ENCODE measurements around the gene YIF1B.

Gene YIF1B

GRCh38 chr19:38278751-38279150 is 37.0 kb downstream of the YIF1B start:
- Histone ChIP-seq H3K4me2 (no peak overlapping the region), H3K4me3 (no peak overlapping the region), H4K20me1 (peaks cover 100% of the 10 kb centered on the region), H3K4me1 (peaks cover 87% of the 10 kb centered on the region), H3K36me3 (peaks cover 53% of the 10 kb centered on the region), H3K9ac (no peak overlapping the region), H3K9me3 (no peaks in the 10 kb centered on the region), H3K27me3 (no peaks in the 10 kb centered on the region), H3K27ac (no peak overlapping the region)
- TF ChIP-seq Cebpa-rat (IDR thresholded peaks at IDR 0.05), result no peak

DNA sequence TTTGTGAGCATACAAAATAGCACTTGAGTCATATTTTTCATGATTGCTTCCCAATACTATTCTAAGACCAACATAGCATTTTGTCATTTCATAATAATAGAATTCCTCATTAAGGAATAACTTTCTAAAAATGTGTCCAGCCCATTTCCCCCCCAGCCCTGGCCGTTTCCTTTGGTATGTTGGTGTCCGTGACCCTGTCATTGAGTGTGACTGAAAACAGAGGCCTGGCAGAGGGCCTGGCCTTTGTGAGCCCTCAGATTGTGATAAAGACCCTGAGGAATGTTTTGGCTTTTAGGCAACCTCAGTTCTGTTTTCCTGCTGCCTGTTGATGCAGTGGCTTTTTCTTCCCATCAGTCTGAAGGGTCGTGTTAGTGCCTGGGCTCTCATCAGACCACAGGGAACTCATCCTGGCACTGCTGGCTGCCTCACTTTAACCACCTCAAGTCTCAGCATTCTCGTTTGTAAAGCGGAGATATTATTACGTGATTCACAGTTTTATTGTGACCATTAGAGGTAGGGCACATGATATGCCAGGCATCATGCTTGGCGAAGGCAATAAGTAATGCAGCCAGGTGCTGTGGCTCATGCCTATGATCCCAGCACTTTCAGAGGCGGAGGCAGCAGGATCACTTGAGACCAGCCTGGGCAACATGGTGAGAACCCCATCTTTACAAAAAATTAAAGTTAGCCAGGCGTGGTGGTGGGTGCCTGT is 37.6 kb downstream of the YIF1B start:
- Histone ChIP-seq H3K4me1 (peaks cover 80% of the 10 kb centered on the region), H3K27ac (no peak overlapping the region), H3K9ac (no peak overlapping the region; the same call in 1 of the 2 replicates), H4K20me1 (peaks cover 100% of the 10 kb centered on the region), H3K27me3 (no peaks in the 10 kb centered on the region), H3K4me2 (no peak overlapping the region), H3K4me3 (no peak overlapping the region), H3K36me3 (peaks cover 60% of the 10 kb centered on the region), H3K9me3 (no peaks in the 10 kb centered on the region)
- no peak for TF ChIP-seq Cebpa-rat (IDR thresholded peaks at IDR 0.05)

DNA sequence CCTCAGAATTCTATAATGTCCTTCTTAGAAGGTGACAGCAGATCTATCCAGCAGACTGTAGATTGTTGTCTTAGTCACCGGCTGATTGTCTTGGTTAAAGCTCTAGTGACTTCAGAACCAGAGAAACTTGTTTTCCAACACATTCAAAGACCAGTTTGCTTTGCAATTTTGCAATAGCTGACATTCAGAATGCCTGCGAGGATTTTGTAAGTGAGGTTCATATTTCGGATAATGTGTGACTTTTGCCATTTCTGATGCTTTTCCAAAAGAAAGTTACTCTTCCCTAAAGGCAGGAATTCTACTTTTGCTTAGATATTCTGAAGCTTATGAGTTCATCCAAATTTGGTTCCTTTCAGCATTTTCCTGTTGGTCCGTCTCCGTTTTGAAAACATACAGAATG is 38.2 kb downstream of the YIF1B start:
- no peak overlapping the region; the same call in 1 of the 2 replicates for H3K9ac ChIP-seq
- TF ChIP-seq Cebpa-rat (IDR thresholded peaks at IDR 0.05), result no peak
- H3K36me3 ChIP-seq, result peaks cover 57% of the 10 kb centered on the region
- H3K4me3 ChIP-seq, result no peak overlapping the region
- no peaks in the 10 kb centered on the region for H3K27me3 ChIP-seq
- H3K4me2 ChIP-seq, result no peak overlapping the region
- H3K27ac ChIP-seq, result no peak overlapping the region
- H3K4me1 ChIP-seq, result peaks cover 75% of the 10 kb centered on the region
- H4K20me1 ChIP-seq, result peaks cover 100% of the 10 kb centered on the region
- no peaks in the 10 kb centered on the region for H3K9me3 ChIP-seq

GRCh38 chr19:38276942-38277517 is 38.7 kb downstream of the YIF1B start:
- H3K36me3 ChIP-seq, result peaks cover 58% of the 10 kb centered on the region
- H3K4me1 ChIP-seq, result peaks cover 74% of the 10 kb centered on the region
- H3K9me3 ChIP-seq, result no peaks in the 10 kb centered on the region
- no peak for TF ChIP-seq Cebpa-rat (IDR thresholded peaks at IDR 0.05)
- no peak overlapping the region for H3K9ac ChIP-seq
- H3K27ac ChIP-seq, result no peak overlapping the region
- H3K4me2 ChIP-seq, result no peak overlapping the region
- H3K27me3 ChIP-seq, result no peaks in the 10 kb centered on the region
- no peak overlapping the region for H3K4me3 ChIP-seq
- H4K20me1 ChIP-seq, result peaks cover 100% of the 10 kb centered on the region

GRCh38 chr19:38274739-38275138 is 41.0 kb downstream of the YIF1B start:
- no peak overlapping the region for H3K27ac ChIP-seq

GRCh38 chr19:38273499-38273898 is 42.2 kb downstream of the YIF1B start:
- no peak for TF ChIP-seq Cebpa-rat (IDR thresholded peaks at IDR 0.05)
- Histone ChIP-seq H3K9me3 (no peaks in the 10 kb centered on the region), H3K4me3 (no peak overlapping the region), H3K4me2 (no peak overlapping the region), H3K27ac (no peak overlapping the region), H3K4me1 (peaks cover 61% of the 10 kb centered on the region), H3K36me3 (peaks cover 53% of the 10 kb centered on the region), H3K9ac (no peak overlapping the region), H4K20me1 (peaks cover 100% of the 10 kb centered on the region), H3K27me3 (no peaks in the 10 kb centered on the region)

More at GRCh38 chr19:38274739-38275138, 41.0 kb downstream of the YIF1B start:
- peaks cover 55% of the 10 kb centered on the region for H3K36me3 ChIP-seq
- peak overlapping the region; percentile 30 for H3K4me2 ChIP-seq
- no peak overlapping the region for H3K9ac ChIP-seq
- TF ChIP-seq Cebpa-rat (IDR thresholded peaks at IDR 0.05), result no peak
- H3K27me3 ChIP-seq, result no peaks in the 10 kb centered on the region
- H4K20me1 ChIP-seq, result peaks cover 100% of the 10 kb centered on the region
- no peak overlapping the region for H3K4me3 ChIP-seq
- H3K4me1 ChIP-seq, result peaks cover 71% of the 10 kb centered on the region
- H3K9me3 ChIP-seq, result no peaks in the 10 kb centered on the region

GRCh38 chr19:38270587-38271167 is 45.1 kb downstream of the YIF1B start:
- Histone ChIP-seq H4K20me1 (peaks cover 100% of the 10 kb centered on the region), H3K27me3 (no peaks in the 10 kb centered on the region), H3K27ac (no peak overlapping the region), H3K4me2 (no peak overlapping the region), H3K4me3 (no peak overlapping the region), H3K9ac (no peak overlapping the region), H3K4me1 (peaks cover 73% of the 10 kb centered on the region), H3K36me3 (peaks cover 38% of the 10 kb centered on the region), H3K9me3 (no peaks in the 10 kb centered on the region)
- TF ChIP-seq Cebpa-rat (IDR thresholded peaks at IDR 0.05), result no peak

DNA sequence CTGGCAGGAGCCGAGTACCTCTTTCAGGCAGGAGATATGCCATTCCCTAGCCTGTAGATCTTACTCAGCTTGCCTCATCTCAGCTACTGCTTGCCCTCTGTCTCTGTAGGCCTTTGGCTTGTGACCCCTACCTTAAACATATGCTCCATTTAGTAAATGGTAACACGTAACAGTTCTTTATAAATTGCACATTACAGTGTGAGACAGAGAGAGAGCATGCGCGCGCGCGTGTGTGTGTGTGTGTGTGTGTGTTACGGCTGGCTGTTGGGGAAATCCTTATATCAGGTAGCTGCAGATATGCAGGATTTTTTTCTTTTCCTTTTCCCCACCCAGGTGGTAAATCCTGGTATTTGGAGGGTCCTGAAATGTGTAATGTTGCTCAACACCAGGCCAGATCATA is 47.2 kb downstream of the YIF1B start:
- Histone ChIP-seq H3K9ac (0 out of 2 replicates have a peak overlapping the region, but pooled peaks have one; percentile 1), H3K4me1 (peaks cover 66% of the 10 kb centered on the region), H3K9me3 (no peaks in the 10 kb centered on the region), H3K4me2 (peak overlapping the region; percentile 95), H3K36me3 (peaks cover 23% of the 10 kb centered on the region), H3K4me3 (no peak overlapping the region), H3K27ac (peak overlapping the region; percentile 18; the same call in 1 of the 2 replicates), H3K27me3 (no peaks in the 10 kb centered on the region), H4K20me1 (peaks cover 82% of the 10 kb centered on the region)
- no peak for TF ChIP-seq Cebpa-rat (IDR thresholded peaks at IDR 0.05)

DNA sequence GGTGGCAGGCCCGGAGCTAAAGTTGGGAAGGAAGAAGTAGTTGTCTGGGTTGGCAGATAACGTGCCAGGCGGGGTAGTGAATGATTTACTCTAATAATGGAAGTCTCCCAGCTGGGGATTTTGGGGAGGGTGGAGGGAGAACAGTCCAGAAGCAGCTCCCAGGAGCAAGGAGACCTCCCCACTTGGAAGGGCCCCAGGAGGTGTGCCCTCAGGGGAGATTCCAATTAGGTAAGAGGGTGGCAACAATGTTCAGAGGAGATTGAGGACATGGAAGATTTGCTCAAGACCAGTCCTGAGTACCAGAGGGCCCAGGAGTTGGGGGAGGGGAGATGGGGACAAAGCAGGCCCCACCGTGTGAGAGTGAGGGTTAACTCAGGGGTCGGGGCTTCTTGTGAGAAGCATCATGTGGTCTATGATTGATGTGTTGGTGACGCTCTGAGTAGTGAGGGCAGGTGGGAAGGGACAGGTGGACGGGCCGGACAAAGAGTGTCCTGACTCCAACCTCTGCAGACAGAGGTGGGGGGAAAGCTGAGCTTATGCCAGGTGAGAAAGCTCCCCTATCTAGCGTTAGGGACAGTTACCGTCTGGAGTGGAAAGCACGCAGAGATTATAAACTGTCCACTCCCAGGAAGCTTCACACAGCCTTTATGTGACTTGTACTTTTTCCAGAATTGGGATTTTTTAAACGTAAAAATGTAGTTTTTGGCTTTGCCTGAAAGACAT is 47.8 kb downstream of the YIF1B start:
- Histone ChIP-seq H4K20me1 (peaks cover 76% of the 10 kb centered on the region), H3K27ac (peak overlapping the region; percentile 18; the same call in 1 of the 2 replicates), H3K9me3 (no peaks in the 10 kb centered on the region), H3K9ac (0 out of 2 replicates have a peak overlapping the region, but pooled peaks have one; percentile 1), H3K27me3 (no peaks in the 10 kb centered on the region), H3K4me1 (peaks cover 73% of the 10 kb centered on the region), H3K4me3 (no peak overlapping the region), H3K36me3 (peaks cover 19% of the 10 kb centered on the region), H3K4me2 (peak overlapping the region; percentile 95)
- no peak for TF ChIP-seq Cebpa-rat (IDR thresholded peaks at IDR 0.05)

All from BLaER1 (cell line).